Hepatocyte (in vitro differentiated cells): Measurements from ENCODE around the gene DCC.

Experiments used
- CTCF ChIP-seq: fragments of 200-600 bp; sonication (generic); IDR thresholded peaks from 2 replicates; pipeline ENCODE4 v1.5.1; 2016; ENCODE audit warnings: antibody characterized with exemption, mild to moderate bottlenecking; ENCODE audit not compliant: poor library complexity
- EZH2 ChIP-seq: fragments of 200-600 bp; sonication (generic); IDR thresholded peaks from 2 replicates; pipeline ENCODE4 v1.6.1; 2016; ENCODE audit warnings: antibody characterized with exemption, mild to moderate bottlenecking, borderline replicate concordance
- EZH2phosphoT487 ChIP-seq: fragments of 200-600 bp; sonication (generic); IDR thresholded peaks from one replicate; pipeline ENCODE4 v1.6.1; 2018; ENCODE audit warnings: antibody characterized with exemption, mild to moderate bottlenecking, low read depth, moderate library complexity; ENCODE audit not compliant: unreplicated experiment, severe bottlenecking

GRCh38 chr18:52907543-52908308 is 567.7 kb downstream of the DCC start:
- no peak for TF ChIP-seq CTCF
- no peak for TF ChIP-seq EZH2
- no peak for TF ChIP-seq EZH2phosphoT487
